Breast epithelium (tissue), 3 donors: ENCODE measurements around the gene ARHGEF26.

Experiments
- POLR2A ChIP-seq: fragments of 450-650 bp; IDR thresholded peaks from one replicate; pipeline ENCODE4 v1.6.1; 2016; ENCODE audit warnings: antibody characterized with exemption, mild to moderate bottlenecking, moderate library complexity
- TF ChIP-seq, protein P1 (sequence below), 3 donors: fragments of 450-650 bp; IDR thresholded peaks; one replicate each; pipeline ENCODE4 v1.5.1; 2016 to 2017; ENCODE audit warnings: antibody characterized with exemption in 3 of 3, mild to moderate bottlenecking in 3 of 3, moderate library complexity in 3 of 3

GRCh38 chr3:154131830-154132229 is 10.6 kb downstream of the ARHGEF26 start:
- TF ChIP-seq, protein P1, sequence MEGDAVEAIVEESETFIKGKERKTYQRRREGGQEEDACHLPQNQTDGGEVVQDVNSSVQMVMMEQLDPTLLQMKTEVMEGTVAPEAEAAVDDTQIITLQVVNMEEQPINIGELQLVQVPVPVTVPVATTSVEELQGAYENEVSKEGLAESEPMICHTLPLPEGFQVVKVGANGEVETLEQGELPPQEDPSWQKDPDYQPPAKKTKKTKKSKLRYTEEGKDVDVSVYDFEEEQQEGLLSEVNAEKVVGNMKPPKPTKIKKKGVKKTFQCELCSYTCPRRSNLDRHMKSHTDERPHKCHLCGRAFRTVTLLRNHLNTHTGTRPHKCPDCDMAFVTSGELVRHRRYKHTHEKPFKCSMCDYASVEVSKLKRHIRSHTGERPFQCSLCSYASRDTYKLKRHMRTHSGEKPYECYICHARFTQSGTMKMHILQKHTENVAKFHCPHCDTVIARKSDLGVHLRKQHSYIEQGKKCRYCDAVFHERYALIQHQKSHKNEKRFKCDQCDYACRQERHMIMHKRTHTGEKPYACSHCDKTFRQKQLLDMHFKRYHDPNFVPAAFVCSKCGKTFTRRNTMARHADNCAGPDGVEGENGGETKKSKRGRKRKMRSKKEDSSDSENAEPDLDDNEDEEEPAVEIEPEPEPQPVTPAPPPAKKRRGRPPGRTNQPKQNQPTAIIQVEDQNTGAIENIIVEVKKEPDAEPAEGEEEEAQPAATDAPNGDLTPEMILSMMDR (IDR thresholded peaks at IDR 0.05) = no peak
- no peak for TF ChIP-seq POLR2A
